PFSK-1 (cell line): Measurements from ENCODE around the gene THSD4.

ENCODE experiments used
- FOXP2 ChIP-seq: optimal IDR thresholded peaks from 2 replicates; pipeline ENCODE3; 2011; ENCODE audit warnings: borderline replicate concordance, control low read depth, inconsistent platforms; ENCODE audit not compliant: insufficient read depth; ENCODE audit errors: extremely low read length, extremely low read depth
- POLR2AphosphoS5 ChIP-seq: IDR thresholded peaks from 2 replicates; pipeline ENCODE4 v1.6.1; 2012; ENCODE audit warnings: low read depth, mild to moderate bottlenecking, control low read depth, low read length, moderate library complexity
- REST ChIP-seq, 2 experiments: IDR thresholded peaks; 2 replicates each; pipeline versions ENCODE4 v1.6.1 to v1.8.0; 2011 to 2012; ENCODE audit warnings: low read depth in 2 of 2, low read length in 2 of 2, control low read depth in 1 of 2, inconsistent platforms in 1 of 2, mild to moderate bottlenecking in 1 of 2, moderate library complexity in 1 of 2; ENCODE audit not compliant: insufficient read depth in 1 of 2
- SIN3A ChIP-seq: IDR thresholded peaks from 2 replicates; pipeline ENCODE4 v1.6.1; 2012; ENCODE audit warnings: mild to moderate bottlenecking, low read length, moderate library complexity, borderline replicate concordance; ENCODE audit not compliant: insufficient read depth
- TAF1 ChIP-seq: IDR thresholded peaks from 2 replicates; pipeline ENCODE4 v1.6.1; 2012; ENCODE audit warnings: low read length, control low read depth, borderline replicate concordance; ENCODE audit not compliant: insufficient read depth

The THSD4 gene

GRCh38 chr15:71451130-71451529, 335.9 kb downstream of the THSD4 start:
- TF ChIP-seq REST (IDR thresholded peaks at IDR 0.05; ENCODE audit: insufficient read depth in 1 of 2, low read depth in 2 of 2, low read length in 2 of 2) (no peak), SIN3A (no peak), POLR2AphosphoS5 (no peak), FOXP2 (no peak), TAF1 (no peak)

DNA sequence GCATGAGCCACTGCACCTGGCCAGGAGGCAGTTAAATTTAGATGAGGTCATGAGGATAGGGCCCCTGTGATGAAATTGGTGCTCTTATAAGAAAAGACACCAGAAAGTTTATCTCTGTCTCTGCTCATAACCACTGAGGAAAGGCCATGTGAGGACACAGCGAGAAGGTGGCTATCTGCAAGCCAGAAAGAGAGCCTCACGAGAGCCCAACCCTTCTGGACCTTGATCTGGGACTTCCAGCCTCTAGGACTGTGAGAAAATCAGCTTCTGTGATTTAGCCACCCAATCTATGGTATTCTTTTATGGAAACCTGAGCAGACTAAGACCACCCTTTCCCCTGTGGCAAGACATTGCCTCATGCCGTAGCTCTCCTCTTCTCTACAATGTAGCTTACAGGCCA, 337.6 kb downstream of the THSD4 start:
- TF ChIP-seq FOXP2: no peak
- TF ChIP-seq SIN3A: no peak
- TF ChIP-seq REST (IDR thresholded peaks at IDR 0.05; ENCODE audit: insufficient read depth in 1 of 2, low read depth in 2 of 2, low read length in 2 of 2): no peak
- TF ChIP-seq POLR2AphosphoS5: no peak
- TF ChIP-seq TAF1: no peak

- TF ChIP-seq REST (IDR thresholded peaks at IDR 0.05; ENCODE audit: insufficient read depth in 1 of 2, low read depth in 2 of 2, low read length in 2 of 2): no peak
- no peak for TF ChIP-seq SIN3A
These were observed 339.3 kb downstream of the THSD4 start for GRCh38 chr15:71454462-71454996.

GRCh38 chr15:71455107-71455506, 339.8 kb downstream of the THSD4 start:
- no peak for TF ChIP-seq TAF1
- no peak for TF ChIP-seq FOXP2
- no peak for TF ChIP-seq SIN3A
- no peak for TF ChIP-seq POLR2AphosphoS5
- TF ChIP-seq REST (IDR thresholded peaks at IDR 0.05; ENCODE audit: insufficient read depth in 1 of 2, low read depth in 2 of 2, low read length in 2 of 2): no peak

GRCh38 chr15:71455878-71456277, 340.6 kb downstream of the THSD4 start:
- TF ChIP-seq SIN3A (no peak), POLR2AphosphoS5 (no peak), TAF1 (no peak)
